Tibial nerve (tissue), 4 donors: ENCODE measurements around the gene TAX1BP1. TPM values are rescaled to one million over a fixed set of nuclear protein-coding genes. Genes with fewer than 3 reads are reported as not detected.

Experiments used
- DNase-seq, 2 donors: peaks; one replicate each; pipeline ENCODE4 v3.0.0-alpha.2; 2019; ENCODE audit warnings: low spot score in 2 of 2
- H3K27ac ChIP-seq, 4 donors: fragments of 200-600 bp; sonication (generic) in 3 of 4; one replicate each; pipeline ENCODE4 v1.5.1; 2017 to 2019; ENCODE audit warnings: mild to moderate bottlenecking in 1 of 4
- H3K27me3 ChIP-seq, 2 donors: fragments of 200-600 bp; sonication (generic) in 1 of 2; one replicate each; pipeline versions ENCODE4 v1.5.1 to v1.6.0; 2017 to 2019
- H3K36me3 ChIP-seq, 3 donors: fragments of 200-600 bp; sonication (generic); one replicate each; pipeline ENCODE4 v1.5.1; 2018 to 2019
- H3K4me1 ChIP-seq, 4 donors: fragments of 200-600 bp; sonication (generic) in 3 of 4; one replicate each; pipeline ENCODE4 v1.5.1; 2017 to 2019
- H3K4me3 ChIP-seq, 4 donors: fragments of 200-600 bp; sonication (generic) in 3 of 4; one replicate each; pipeline ENCODE4 v1.5.1; 2017 to 2019; ENCODE audit warnings: mild to moderate bottlenecking in 1 of 4, moderate library complexity in 1 of 4
- H3K9me3 ChIP-seq, 4 donors: fragments of 200-600 bp; sonication (generic) in 3 of 4; one replicate each; pipeline ENCODE4 v1.5.1; 2017 to 2019
- EP300 ChIP-seq, 2 donors: sonication (generic); formaldehyde crosslinking; IDR thresholded peaks; one replicate each; pipeline ENCODE4 v1.6.1; 2017; ENCODE audit warnings: antibody characterized with exemption in 2 of 2, mild to moderate bottlenecking in 1 of 2
- POLR2A ChIP-seq, 2 donors: fragments of 450-650 bp; IDR thresholded peaks; one replicate each; pipeline ENCODE4 v1.6.1; 2017; ENCODE audit warnings: antibody characterized with exemption in 2 of 2, mild to moderate bottlenecking in 2 of 2, moderate library complexity in 2 of 2
- WGBS, 2 donors: methylation state at CpG; one replicate each; pipeline ENCODE4 v1.1.5; 2018; 5-methylcytosine and 5-hydroxymethylcytosine counted together
- total RNA-seq, 4 donors: library from RNA; depleted of rRNA; stranded (reverse); fragments of >200 nt; gene quantifications; one replicate each; pipeline ENCODE4 v1.1.0, GENCODE V29; 2016
- TF ChIP-seq, protein P1 (sequence below), 5 experiments: fragments of 200-600 bp in 3 of 5; fragments of 450-650 bp in 2 of 5; sonication (generic) in 3 of 5; IDR thresholded peaks; one replicate each; pipeline ENCODE4 v1.5.1; 2016 to 2019; ENCODE audit warnings: antibody characterized with exemption in 5 of 5, mild to moderate bottlenecking in 3 of 5, moderate library complexity in 2 of 5

The TAX1BP1 gene
- total RNA-seq, 4 donors from 2014 or later = 52.8 to 89.6 (median 71.8) TPM

DNA sequence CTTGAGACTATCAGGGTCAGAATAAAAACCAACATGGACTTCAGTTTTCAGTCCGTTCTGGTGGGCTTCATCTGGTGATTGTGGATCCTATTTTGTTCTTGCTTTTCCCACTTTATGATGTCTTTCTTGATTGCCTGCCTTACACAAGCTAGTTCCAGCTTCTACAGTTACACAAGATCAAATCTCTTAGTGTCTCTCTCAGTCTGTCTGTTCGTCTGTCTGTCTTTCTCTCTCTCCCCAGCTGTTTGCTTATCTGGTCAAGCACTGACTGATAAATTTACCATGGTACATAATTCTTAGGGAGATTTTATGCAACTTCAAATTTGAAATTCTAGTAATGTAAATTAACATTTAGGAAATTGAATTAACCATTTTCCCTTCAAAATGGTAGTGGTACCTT, 35.8 kb downstream of the TAX1BP1 start:
- DNase-seq = no peak
- TF ChIP-seq POLR2A (IDR thresholded peaks at IDR 0.05) (no peak), EP300 (IDR thresholded peaks at IDR 0.05) (no peak)
- TF ChIP-seq, protein P1, sequence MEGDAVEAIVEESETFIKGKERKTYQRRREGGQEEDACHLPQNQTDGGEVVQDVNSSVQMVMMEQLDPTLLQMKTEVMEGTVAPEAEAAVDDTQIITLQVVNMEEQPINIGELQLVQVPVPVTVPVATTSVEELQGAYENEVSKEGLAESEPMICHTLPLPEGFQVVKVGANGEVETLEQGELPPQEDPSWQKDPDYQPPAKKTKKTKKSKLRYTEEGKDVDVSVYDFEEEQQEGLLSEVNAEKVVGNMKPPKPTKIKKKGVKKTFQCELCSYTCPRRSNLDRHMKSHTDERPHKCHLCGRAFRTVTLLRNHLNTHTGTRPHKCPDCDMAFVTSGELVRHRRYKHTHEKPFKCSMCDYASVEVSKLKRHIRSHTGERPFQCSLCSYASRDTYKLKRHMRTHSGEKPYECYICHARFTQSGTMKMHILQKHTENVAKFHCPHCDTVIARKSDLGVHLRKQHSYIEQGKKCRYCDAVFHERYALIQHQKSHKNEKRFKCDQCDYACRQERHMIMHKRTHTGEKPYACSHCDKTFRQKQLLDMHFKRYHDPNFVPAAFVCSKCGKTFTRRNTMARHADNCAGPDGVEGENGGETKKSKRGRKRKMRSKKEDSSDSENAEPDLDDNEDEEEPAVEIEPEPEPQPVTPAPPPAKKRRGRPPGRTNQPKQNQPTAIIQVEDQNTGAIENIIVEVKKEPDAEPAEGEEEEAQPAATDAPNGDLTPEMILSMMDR (IDR thresholded peaks at IDR 0.05) = no peak
- H3K4me3 ChIP-seq = no peak overlapping the region
- peaks cover 0 to under 1% (median 0%) of the 10 kb centered on the region in 3 donors for H3K36me3 ChIP-seq
- 90% methylated on average over 2 of the region's 2 CpGs for WGBS, 2 donors
- H3K27ac ChIP-seq = no peak overlapping the region
- peaks cover 0 to 7% (median 2%) of the 10 kb centered on the region in 4 donors for H3K4me1 ChIP-seq
- no peaks in the 10 kb centered on the region for H3K27me3 ChIP-seq
- no peaks in the 10 kb centered on the region for H3K9me3 ChIP-seq

DNA sequence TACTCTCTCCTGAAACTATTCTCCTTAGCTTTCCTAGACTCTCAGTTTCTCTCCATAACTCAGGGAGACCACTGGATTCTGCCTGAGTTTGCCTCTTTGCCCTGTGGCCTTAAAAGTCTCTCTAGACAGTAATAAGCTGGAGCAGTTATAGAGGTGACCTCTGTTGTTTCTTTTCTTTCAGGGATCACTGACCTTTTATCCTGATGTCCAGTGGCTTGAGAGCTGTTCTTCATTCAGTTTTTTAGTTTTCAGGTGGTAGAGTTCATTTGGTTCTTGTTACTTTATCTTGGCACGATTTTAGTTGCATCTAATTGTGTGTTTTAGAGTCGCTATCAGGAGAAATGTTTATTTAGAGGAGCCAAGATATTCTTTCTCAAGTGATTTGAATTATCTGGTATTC, 37.7 kb downstream of the TAX1BP1 start:
- DNase-seq = no peak
- WGBS, 2 donors = 62 to 69% methylated on average over 2 of the region's 2 CpGs
- no peaks in the 10 kb centered on the region for H3K9me3 ChIP-seq
- no peak overlapping the region for H3K4me3 ChIP-seq
- no peaks in the 10 kb centered on the region for H3K27me3 ChIP-seq
- no peaks in the 10 kb centered on the region for H3K36me3 ChIP-seq
- TF ChIP-seq EP300 (IDR thresholded peaks at IDR 0.05) = no peak
- TF ChIP-seq, protein P1 (IDR thresholded peaks at IDR 0.05) = no peak
- TF ChIP-seq POLR2A (IDR thresholded peaks at IDR 0.05) = no peak
- no peak overlapping the region for H3K27ac ChIP-seq
- H3K4me1 ChIP-seq = peaks cover 0 to 7% (median 2%) of the 10 kb centered on the region in 4 donors

DNA sequence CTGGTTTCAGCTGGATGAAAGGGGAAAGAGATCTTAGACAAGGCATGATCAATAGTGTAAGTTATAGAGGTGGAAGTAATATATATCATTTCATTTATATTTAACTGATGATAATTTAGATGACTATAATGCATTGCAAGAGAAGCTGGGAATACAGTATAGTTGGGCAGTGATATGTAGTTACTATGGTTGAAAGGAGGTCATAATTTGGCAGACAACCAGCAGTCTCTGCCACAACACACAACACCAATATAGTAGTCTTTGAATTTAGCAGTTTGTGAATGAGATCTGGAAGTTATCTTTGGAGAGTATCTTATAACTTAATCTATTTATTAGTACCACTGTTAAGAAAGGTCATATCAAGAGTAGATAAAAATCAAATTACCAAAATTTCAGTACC, 39.9 kb downstream of the TAX1BP1 start:
- H3K27me3 ChIP-seq = no peaks in the 10 kb centered on the region
- DNase-seq = no peak
- no peak overlapping the region for H3K27ac ChIP-seq
- TF ChIP-seq POLR2A (IDR thresholded peaks at IDR 0.05) (no peak), EP300 (IDR thresholded peaks at IDR 0.05) (no peak)
- TF ChIP-seq, protein P1 (IDR thresholded peaks at IDR 0.05) = no peak
- no peaks in the 10 kb centered on the region for H3K36me3 ChIP-seq
- H3K4me3 ChIP-seq = no peak overlapping the region
- H3K4me1 ChIP-seq = peaks cover 0 to 13% (median 2%) of the 10 kb centered on the region in 4 donors
- no peaks in the 10 kb centered on the region for H3K9me3 ChIP-seq

DNA sequence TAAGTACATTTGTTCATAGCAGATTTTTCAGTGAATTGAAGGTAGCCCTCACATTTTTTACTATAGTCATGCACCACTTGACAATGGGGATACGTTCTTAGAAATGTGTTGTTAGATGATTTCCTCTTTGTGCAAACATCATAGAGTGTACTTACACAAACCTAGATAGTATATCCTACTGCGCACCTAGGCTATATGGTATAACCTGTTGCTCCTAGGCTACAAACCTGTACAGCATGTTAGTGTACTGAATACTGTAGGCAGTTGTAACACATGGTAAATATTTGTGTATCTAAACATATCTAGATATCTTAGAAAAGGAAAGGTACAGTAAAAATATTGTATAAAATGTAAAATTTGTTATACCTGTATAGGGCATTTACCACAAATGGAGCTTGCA, 41.2 kb downstream of the TAX1BP1 start:
- WGBS, 2 donors = 93 to 94% methylated on average over 2 of the region's 2 CpGs
- H3K36me3 ChIP-seq = peaks cover 0 to 10% (median 0%) of the 10 kb centered on the region in 3 donors
- H3K27me3 ChIP-seq = no peaks in the 10 kb centered on the region
- no peak for DNase-seq
- no peak overlapping the region for H3K27ac ChIP-seq
- H3K9me3 ChIP-seq = no peaks in the 10 kb centered on the region
- TF ChIP-seq, protein P1 (IDR thresholded peaks at IDR 0.05) = no peak
- TF ChIP-seq EP300 (IDR thresholded peaks at IDR 0.05) (no peak), POLR2A (IDR thresholded peaks at IDR 0.05) (no peak)
- peaks cover 0 to 13% (median 2%) of the 10 kb centered on the region in 4 donors for H3K4me1 ChIP-seq
- no peak overlapping the region for H3K4me3 ChIP-seq

DNA sequence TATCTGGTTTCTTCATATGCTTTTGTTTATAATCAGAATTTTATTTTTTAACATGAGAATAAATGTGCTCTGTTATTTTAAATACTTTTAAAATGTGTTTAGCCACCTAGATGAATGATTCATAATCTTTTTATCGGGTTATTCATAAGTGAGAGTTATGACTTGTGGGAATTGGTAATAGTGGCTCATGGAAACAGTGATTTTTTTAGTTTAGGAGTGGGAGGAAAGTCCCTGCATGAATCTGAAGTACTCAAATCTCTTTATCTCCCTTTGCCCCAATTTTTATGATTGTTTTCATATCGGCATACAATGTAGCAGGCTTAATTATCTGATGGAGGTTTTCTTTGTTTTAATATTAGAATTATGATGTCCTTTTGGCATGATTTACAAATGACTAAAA, 42.9 kb downstream of the TAX1BP1 start:
- Histone ChIP-seq H3K36me3 (peaks cover 0 to 25% (median 0%) of the 10 kb centered on the region in 3 donors), H3K4me3 (no peak overlapping the region), H3K27me3 (no peaks in the 10 kb centered on the region), H3K27ac (no peak overlapping the region), H3K4me1 (peaks cover 0 to 6% (median 0%) of the 10 kb centered on the region in 4 donors), H3K9me3 (no peaks in the 10 kb centered on the region)
- no peak for DNase-seq
- TF ChIP-seq EP300 (IDR thresholded peaks at IDR 0.05) = no peak
- no peak for TF ChIP-seq POLR2A (IDR thresholded peaks at IDR 0.05)
- TF ChIP-seq, protein P1 (IDR thresholded peaks at IDR 0.05) = no peak
- WGBS, 2 donors = 64 to 66% methylated on average over 2 of the region's 2 CpGs
